Head of caudate nucleus (tissue), 42 donors: ENCODE measurements around the gene SEMA4D.

ENCODE experiments used
- DNase-seq, 42 donors: peaks; one replicate each; pipeline versions ENCODE4 v3.0.0 to v3.0.0-alpha.2; 2020 to 2021; ENCODE audit warnings: mixed read lengths in 7 of 42
- intact Hi-C: fragments of 100-400 bp; cut with DNase I; formaldehyde crosslinking; loops from one replicate; pipeline ENCODE4 v1.15.0; 2022

The SEMA4D gene

GRCh38 chr9:89532478-89532877 lies 34.6 kb upstream of the SEMA4D start:
- peak in 4 of 42 donors; percentile 27 to 52 (median 35) for DNase-seq
- intact Hi-C loops, result loop anchor here (5.0 kb wide), 1 partner anchor 110 kb away; no protein-coding TSS in a partner anchor

DNA sequence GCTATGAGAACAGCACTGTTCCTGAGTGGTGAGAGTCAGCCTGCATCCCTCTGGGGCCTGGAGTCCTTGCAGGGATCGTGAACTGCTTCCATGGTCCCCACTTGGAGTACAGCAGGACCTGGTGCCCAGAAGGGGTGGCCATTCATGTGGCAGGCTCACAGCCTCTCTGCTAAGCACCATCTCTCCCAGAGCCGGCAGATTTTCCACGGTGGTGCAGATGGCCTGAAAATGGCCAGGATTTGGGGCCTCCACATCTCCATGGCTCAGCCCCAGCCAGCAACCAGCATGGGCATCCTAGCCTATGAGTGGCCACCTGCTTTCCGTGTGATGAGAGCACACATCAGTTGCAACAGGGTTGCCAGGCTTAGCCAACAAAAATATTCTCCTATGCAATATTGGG lies 33.9 kb upstream of the SEMA4D start:
- intact Hi-C loops, result loop anchor here (5.0 kb wide), 1 partner anchor 109 kb away; no protein-coding TSS in a partner anchor

GRCh38 chr9:89530726-89531125 lies 32.8 kb upstream of the SEMA4D start:
- intact Hi-C loops, result loop anchor here (5.0 kb wide), 1 partner anchor 108 kb away; no protein-coding TSS in a partner anchor

More for the DNA sequence above, 33.9 kb upstream of the SEMA4D start:
- DNase-seq, result peak in 1 of 42 donors; percentile 29

DNA sequence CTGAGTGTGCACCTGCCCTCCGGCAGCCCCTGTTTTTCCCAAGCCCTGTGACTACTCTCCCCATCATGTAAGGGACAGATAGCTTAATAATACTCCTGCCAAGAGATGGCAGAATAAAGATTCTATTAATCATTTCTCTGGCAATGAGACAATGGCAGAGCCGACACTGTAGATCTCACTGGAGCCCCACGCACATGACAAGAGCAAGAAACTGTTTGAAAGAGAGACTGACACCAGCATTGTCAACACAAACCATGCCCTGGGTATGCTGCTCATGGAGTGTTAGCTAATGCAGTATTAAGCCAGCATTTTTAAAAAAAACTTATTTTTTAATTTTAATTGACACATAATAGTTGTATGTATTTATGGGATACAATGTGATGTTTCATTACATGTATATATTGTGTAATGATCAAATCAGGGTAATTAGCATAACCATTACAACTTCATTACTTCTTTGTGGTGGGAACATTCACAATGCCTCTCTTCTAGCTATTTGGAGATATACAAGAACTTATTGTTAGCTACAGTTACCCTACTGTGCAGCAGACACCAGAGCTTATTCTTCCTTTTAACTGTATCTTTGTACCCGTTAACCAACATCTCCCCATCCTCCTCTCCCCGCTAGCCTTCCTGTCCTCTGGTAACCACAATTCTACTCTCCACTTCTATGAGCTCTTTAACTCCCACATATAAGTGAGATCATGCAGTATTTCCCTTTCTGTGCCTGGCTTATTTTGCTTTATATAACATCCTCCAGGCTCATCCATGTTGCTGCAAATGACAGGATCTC lies 31.5 kb upstream of the SEMA4D start:
- intact Hi-C loops, result loop anchor here (5.0 to 10.0 kb wide), 2 partner anchors 85 to 107 kb away; no protein-coding TSS in a partner anchor
- peak in 33 of 42 donors; percentile 34 to 82 (median 62) for DNase-seq

More at GRCh38 chr9:89530726-89531125, 32.8 kb upstream of the SEMA4D start:
- peak in 1 of 42 donors; percentile 13 for DNase-seq

DNA sequence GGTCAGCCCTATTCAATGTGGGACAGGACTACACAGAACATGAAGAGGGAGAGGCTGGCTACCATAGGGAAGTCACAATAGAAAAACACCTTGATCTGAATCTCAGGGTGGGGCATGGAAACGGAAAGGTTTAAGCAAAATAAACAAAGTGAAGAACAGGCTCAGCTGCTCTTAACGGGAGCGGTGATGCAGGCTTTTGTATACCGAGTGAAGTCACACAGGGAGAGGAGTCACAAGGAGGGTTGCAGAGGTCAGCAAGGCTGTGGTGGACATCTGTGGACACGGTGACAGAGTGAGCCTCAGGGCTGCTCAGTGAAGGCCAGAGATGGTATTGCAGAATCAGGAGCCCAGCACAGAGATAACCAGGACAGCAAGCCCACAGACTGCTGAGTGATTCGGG lies 30.6 kb upstream of the SEMA4D start:
- intact Hi-C loops, result loop anchor here (10.0 kb wide), 1 partner anchor 84 kb away; no protein-coding TSS in a partner anchor
- DNase-seq, result peak in 6 of 42 donors; percentile 20 to 53 (median 30)

DNA sequence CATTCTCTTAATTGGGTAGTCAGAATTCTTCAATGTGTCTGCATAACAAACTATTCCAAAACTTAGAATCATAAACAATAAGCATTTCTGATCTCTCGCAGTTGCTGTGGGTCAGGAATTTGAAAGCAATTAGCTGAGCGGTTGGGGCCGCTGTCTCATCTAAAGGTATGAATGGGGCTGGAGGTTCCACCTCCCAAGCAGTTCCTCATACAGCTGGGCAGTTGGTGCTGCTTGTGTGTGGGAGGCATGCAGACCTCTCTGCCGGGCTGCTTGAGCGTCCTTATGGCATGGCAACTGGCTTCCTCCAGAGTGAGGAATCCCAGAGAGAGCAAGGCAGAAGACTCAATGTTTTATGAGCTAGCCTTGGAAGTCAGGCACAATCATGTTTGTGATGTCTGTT lies 30.2 kb upstream of the SEMA4D start:
- intact Hi-C loops, result loop anchor here (10.0 kb wide), 1 partner anchor 83 kb away; no protein-coding TSS in a partner anchor
- DNase-seq, result peak in 2 of 42 donors; percentile 26 to 32

GRCh38 chr9:89527084-89527483 lies 29.2 kb upstream of the SEMA4D start:
- intact Hi-C loops, result loop anchor here (10.0 kb wide), 1 partner anchor 82 kb away; no protein-coding TSS in a partner anchor
- peak in 30 of 42 donors; percentile 21 to 73 (median 45) for DNase-seq

GRCh38 chr9:89526667-89527066 lies 28.8 kb upstream of the SEMA4D start:
- peak in 1 of 42 donors; percentile 23 for DNase-seq
- intact Hi-C loops, result loop anchor here (10.0 kb wide), 1 partner anchor 82 kb away; no protein-coding TSS in a partner anchor

DNA sequence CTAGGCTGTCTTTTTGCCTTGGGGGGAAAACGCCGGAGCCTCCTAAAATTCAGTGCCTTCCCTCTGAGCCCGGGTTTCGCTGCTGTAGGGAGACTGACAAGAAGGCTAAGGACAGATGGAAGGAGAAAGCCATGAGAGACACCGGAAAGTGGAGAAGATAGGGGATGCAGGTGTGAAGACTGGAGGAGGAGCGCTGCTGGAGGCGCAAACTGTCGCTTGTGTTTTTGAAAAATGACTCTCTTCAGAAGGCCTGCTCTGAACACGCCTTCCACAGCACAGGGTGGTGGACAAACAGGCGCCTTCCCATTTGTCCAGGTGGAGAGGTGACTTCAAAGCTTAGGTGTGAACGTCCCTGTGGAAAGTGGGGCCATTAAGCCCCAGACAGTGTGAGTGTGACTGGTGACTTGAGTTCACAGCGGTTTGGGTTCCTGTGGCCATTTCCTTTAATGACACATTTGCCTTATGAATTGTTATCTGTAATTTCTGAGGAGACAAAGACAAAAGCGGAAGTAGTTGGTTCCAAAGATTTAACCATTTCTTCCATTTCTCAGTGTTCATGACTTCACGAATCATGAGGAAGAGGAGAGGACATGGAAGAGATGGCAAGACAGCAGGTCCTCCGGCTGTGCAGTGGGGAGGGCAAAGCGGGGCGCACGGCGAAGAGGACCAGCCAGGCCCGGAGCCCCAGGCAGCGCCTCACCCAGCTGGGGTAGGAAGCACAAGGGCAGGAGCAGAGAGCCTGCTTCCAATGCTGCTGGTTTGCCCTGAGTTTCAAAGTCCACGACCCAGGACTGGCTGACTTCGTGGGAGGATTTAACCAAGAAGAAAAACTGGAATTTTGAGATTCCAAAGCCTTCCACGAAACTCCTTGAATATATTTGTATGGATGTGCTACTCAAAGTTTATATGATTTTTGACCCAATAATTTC lies 27.8 kb upstream of the SEMA4D start:
- peak in 2 of 42 donors; percentile 26 to 31 for DNase-seq
- intact Hi-C loops, result loop anchor here (10.0 kb wide), 1 partner anchor 81 kb away; no protein-coding TSS in a partner anchor

DNA sequence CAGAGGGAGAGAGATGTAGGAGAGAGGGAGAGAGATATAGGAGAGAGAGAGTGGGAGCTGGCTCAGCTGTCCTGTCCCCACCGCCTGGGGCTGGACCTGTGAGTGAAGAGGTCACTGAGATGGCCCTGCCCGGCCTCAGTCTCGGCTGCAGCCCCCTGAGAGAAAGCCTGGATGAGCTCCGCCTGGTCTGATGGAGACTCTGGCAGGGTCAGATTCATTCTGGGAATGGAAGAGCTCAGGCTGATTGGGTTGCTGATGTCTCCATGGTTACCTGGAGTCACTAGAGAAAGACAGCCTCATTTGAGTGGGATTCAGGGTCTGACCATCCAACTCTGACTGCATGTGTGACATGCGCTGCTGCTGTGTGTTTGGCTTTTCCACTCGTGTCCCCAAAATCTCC lies 27.1 kb upstream of the SEMA4D start:
- DNase-seq, result peak in 2 of 42 donors; percentile 16 to 28
- intact Hi-C loops, result loop anchor here (10.0 kb wide), 1 partner anchor 80 kb away; no protein-coding TSS in a partner anchor

DNA sequence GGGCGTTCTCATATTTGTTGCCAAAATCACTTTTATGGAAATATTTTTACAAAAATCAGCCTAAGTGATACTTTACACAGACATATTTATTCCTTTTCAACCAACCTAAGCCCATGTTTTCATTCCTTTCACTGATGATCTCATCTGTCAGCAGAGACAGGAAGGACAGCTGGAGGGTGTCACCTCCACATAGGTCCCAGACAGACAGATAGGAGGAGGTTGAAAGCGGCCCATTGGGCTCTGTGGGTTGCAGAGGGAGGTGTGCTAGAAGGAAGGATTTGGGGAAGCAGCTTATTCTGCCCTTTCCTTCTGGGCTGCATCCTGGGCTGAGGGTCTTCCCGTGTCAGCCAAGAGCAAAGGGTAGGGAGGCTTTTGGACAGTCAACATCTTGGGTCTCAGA lies 26.0 kb upstream of the SEMA4D start:
- DNase-seq, result peak in 1 of 42 donors; percentile 21
- intact Hi-C loops, result loop anchor here (10.0 kb wide), 1 partner anchor 79 kb away; no protein-coding TSS in a partner anchor

DNA sequence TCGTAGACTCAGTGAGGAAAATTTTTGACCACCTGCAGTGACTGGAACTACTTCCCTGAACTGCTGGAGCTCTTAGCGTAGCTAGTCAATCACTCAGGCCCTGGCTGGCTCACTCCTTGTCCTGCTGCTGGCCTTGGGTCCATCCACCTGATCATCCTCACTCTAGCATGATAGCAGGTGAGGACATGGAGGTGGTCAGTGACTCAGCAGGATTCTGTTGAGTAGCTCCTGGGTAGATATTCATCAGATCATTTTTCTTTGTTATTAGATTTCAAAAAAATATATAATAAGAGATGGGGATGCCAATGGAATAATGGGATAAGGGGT lies 25.0 kb upstream of the SEMA4D start:
- intact Hi-C loops, result loop anchor here (10.0 kb wide), 1 partner anchor 78 kb away; no protein-coding TSS in a partner anchor
- DNase-seq, result peak in 1 of 42 donors; percentile 31

- peak in 6 of 42 donors; percentile 24 to 48 (median 40) for DNase-seq
- intact Hi-C loops, result loop anchor here (10.0 kb wide), 1 partner anchor 78 kb away; no protein-coding TSS in a partner anchor
Measured at GRCh38 chr9:89522261-89522958, 24.5 kb upstream of the SEMA4D start.

DNA sequence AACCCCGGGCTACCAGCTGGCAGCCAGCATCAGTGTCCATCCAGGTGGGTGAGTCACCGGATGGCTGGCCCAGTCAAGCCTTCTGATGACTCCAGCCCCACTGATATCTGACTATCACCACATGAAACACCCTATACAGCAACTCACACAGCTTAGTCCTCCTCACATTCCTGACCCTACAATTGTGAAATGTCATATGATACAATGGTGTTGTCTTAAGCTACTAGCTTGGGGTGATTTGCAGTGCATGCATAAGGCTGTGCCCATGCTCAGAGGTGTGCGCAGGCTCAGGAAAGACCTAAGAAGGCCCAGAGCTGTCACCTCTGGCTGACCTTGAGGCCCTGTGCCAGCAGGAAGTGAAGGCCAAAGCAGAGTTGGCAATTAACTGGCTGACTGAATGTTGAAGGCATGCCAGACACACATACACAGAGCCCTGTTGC lies 21.5 kb upstream of the SEMA4D start:
- intact Hi-C loops, result no loop called here
- DNase-seq, result no peak

- intact Hi-C loops, result no loop called here
- peak in 1 of 42 donors; percentile 24 for DNase-seq
Measured at GRCh38 chr9:89518466-89519365, 20.8 kb upstream of the SEMA4D start.

DNA sequence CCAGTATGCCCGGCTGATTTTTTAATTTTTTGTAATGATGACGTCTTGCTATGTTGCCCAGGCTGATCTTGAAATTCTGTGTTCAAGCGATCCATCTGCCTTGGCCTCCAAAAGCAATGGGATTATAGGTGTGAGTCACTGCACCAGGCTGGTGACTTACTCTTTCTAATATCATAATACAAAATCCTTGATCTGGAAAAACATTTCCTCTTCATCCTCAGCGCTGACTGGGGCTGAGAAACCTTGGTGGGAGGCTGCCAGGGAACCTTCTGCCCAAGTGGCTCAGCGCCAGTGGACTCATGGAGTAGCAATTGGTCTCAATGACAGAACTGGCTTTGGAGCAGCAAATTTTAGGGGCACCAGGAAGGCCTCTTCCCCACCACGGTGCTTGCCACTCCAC lies 17.5 kb upstream of the SEMA4D start:
- peak in 1 of 42 donors; percentile 16 for DNase-seq
- intact Hi-C loops, result no loop called here

GRCh38 chr9:89514956-89515355 lies 17.0 kb upstream of the SEMA4D start:
- intact Hi-C loops, result no loop called here

More at GRCh38 chr9:89514956-89515355, 17.0 kb upstream of the SEMA4D start:
- DNase-seq, result peak in 1 of 42 donors; percentile 29
